ENCODE data around the gene MARCHF9. TPM values are rescaled to one million over a fixed set of nuclear protein-coding genes. Genes with fewer than 3 reads are reported as not detected.

The MARCHF9 gene
- total RNA-seq, 1 experiment from 2014 or later, result 6.2 TPM

DNA sequence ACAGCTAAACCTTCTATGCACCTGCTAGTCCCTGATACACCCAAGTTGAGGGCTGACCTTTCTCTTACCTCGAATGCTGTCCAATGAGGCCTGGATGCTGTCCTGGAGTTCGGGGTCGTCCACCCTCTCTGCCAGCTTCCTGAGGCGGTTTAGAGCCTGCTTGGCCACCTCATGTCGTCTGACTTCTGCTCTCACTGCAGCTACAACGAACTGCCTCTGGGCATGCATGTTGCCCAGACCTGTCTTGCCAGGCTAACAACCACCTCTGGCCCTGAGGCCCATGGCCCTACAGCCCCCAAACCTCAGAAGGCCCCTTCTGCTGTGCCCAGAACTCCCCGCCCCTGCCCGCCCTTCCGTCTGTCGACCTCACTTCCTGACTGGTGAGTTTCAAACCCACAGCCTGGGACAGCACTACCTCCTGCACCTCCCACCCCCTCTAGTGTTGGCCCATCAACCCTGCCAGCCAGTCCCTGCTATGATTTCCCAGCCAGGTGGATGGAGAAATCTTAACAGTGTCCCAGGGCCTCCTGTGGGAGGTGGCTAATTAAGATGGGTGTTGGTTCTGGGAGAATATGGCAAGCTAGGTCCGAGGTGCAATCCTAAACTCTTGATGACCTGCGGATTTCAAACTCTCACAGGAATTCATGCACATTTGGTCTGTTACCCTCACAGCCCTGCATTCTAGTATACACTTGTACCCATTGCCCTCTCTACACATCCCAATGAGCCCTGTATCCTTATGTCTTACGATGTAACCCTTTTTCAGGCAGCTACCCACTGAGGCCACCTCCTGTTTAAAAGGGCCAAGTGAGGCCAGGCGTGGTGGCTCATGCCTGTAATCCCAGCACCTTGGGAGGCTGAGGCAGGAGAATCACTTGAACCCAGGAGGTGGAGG, 12.8 kb upstream of the MARCHF9 start (continued):
- TF ChIP-seq, protein P1, sequence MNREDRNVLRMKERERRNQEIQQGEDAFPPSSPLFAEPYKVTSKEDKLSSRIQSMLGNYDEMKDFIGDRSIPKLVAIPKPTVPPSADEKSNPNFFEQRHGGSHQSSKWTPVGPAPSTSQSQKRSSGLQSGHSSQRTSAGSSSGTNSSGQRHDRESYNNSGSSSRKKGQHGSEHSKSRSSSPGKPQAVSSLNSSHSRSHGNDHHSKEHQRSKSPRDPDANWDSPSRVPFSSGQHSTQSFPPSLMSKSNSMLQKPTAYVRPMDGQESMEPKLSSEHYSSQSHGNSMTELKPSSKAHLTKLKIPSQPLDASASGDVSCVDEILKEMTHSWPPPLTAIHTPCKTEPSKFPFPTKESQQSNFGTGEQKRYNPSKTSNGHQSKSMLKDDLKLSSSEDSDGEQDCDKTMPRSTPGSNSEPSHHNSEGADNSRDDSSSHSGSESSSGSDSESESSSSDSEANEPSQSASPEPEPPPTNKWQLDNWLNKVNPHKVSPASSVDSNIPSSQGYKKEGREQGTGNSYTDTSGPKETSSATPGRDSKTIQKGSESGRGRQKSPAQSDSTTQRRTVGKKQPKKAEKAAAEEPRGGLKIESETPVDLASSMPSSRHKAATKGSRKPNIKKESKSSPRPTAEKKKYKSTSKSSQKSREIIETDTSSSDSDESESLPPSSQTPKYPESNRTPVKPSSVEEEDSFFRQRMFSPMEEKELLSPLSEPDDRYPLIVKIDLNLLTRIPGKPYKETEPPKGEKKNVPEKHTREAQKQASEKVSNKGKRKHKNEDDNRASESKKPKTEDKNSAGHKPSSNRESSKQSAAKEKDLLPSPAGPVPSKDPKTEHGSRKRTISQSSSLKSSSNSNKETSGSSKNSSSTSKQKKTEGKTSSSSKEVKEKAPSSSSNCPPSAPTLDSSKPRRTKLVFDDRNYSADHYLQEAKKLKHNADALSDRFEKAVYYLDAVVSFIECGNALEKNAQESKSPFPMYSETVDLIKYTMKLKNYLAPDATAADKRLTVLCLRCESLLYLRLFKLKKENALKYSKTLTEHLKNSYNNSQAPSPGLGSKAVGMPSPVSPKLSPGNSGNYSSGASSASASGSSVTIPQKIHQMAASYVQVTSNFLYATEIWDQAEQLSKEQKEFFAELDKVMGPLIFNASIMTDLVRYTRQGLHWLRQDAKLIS (CRISPR knock-in tag; IDR thresholded peaks at IDR 0.05; ENCODE audit: borderline replicate concordance), result no peak
- TF ChIP-seq, protein P2, sequence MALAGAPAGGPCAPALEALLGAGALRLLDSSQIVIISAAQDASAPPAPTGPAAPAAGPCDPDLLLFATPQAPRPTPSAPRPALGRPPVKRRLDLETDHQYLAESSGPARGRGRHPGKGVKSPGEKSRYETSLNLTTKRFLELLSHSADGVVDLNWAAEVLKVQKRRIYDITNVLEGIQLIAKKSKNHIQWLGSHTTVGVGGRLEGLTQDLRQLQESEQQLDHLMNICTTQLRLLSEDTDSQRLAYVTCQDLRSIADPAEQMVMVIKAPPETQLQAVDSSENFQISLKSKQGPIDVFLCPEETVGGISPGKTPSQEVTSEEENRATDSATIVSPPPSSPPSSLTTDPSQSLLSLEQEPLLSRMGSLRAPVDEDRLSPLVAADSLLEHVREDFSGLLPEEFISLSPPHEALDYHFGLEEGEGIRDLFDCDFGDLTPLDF (CRISPR knock-in tag; IDR thresholded peaks at IDR 0.05), result no peak
- TF ChIP-seq, protein P3, sequence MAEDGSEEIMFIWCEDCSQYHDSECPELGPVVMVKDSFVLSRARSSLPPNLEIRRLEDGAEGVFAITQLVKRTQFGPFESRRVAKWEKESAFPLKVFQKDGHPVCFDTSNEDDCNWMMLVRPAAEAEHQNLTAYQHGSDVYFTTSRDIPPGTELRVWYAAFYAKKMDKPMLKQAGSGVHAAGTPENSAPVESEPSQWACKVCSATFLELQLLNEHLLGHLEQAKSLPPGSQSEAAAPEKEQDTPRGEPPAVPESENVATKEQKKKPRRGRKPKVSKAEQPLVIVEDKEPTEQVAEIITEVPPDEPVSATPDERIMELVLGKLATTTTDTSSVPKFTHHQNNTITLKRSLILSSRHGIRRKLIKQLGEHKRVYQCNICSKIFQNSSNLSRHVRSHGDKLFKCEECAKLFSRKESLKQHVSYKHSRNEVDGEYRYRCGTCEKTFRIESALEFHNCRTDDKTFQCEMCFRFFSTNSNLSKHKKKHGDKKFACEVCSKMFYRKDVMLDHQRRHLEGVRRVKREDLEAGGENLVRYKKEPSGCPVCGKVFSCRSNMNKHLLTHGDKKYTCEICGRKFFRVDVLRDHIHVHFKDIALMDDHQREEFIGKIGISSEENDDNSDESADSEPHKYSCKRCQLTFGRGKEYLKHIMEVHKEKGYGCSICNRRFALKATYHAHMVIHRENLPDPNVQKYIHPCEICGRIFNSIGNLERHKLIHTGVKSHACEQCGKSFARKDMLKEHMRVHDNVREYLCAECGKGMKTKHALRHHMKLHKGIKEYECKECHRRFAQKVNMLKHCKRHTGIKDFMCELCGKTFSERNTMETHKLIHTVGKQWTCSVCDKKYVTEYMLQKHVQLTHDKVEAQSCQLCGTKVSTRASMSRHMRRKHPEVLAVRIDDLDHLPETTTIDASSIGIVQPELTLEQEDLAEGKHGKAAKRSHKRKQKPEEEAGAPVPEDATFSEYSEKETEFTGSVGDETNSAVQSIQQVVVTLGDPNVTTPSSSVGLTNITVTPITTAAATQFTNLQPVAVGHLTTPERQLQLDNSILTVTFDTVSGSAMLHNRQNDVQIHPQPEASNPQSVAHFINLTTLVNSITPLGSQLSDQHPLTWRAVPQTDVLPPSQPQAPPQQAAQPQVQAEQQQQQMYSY (CRISPR knock-in tag; IDR thresholded peaks at IDR 0.05), result no peak
- TF ChIP-seq, protein P4, sequence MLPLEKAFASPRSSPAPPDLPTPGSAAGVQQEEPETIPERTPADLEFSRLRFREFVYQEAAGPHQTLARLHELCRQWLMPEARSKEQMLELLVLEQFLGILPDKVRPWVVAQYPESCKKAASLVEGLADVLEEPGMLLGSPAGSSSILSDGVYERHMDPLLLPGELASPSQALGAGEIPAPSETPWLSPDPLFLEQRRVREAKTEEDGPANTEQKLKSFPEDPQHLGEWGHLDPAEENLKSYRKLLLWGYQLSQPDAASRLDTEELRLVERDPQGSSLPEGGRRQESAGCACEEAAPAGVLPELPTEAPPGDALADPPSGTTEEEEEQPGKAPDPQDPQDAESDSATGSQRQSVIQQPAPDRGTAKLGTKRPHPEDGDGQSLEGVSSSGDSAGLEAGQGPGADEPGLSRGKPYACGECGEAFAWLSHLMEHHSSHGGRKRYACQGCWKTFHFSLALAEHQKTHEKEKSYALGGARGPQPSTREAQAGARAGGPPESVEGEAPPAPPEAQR (CRISPR knock-in tag; IDR thresholded peaks at IDR 0.05), result no peak
- TF ChIP-seq TCF7 (CRISPR knock-in tag; IDR thresholded peaks at IDR 0.05; ENCODE audit: low read depth) (no peak), ZNF263 (CRISPR knock-in tag; IDR thresholded peaks at IDR 0.05; ENCODE audit: low read depth) (no peak), FOXJ3 (CRISPR knock-in tag; IDR thresholded peaks at IDR 0.05; ENCODE audit: borderline replicate concordance) (no peak)
- TF ChIP-seq, protein P5, sequence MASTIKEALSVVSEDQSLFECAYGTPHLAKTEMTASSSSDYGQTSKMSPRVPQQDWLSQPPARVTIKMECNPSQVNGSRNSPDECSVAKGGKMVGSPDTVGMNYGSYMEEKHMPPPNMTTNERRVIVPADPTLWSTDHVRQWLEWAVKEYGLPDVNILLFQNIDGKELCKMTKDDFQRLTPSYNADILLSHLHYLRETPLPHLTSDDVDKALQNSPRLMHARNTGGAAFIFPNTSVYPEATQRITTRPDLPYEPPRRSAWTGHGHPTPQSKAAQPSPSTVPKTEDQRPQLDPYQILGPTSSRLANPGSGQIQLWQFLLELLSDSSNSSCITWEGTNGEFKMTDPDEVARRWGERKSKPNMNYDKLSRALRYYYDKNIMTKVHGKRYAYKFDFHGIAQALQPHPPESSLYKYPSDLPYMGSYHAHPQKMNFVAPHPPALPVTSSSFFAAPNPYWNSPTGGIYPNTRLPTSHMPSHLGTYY (CRISPR knock-in tag; IDR thresholded peaks at IDR 0.05), result no peak
- TF ChIP-seq, protein P6, sequence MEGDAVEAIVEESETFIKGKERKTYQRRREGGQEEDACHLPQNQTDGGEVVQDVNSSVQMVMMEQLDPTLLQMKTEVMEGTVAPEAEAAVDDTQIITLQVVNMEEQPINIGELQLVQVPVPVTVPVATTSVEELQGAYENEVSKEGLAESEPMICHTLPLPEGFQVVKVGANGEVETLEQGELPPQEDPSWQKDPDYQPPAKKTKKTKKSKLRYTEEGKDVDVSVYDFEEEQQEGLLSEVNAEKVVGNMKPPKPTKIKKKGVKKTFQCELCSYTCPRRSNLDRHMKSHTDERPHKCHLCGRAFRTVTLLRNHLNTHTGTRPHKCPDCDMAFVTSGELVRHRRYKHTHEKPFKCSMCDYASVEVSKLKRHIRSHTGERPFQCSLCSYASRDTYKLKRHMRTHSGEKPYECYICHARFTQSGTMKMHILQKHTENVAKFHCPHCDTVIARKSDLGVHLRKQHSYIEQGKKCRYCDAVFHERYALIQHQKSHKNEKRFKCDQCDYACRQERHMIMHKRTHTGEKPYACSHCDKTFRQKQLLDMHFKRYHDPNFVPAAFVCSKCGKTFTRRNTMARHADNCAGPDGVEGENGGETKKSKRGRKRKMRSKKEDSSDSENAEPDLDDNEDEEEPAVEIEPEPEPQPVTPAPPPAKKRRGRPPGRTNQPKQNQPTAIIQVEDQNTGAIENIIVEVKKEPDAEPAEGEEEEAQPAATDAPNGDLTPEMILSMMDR (IDR thresholded peaks at IDR 0.05), result no peak

DNA sequence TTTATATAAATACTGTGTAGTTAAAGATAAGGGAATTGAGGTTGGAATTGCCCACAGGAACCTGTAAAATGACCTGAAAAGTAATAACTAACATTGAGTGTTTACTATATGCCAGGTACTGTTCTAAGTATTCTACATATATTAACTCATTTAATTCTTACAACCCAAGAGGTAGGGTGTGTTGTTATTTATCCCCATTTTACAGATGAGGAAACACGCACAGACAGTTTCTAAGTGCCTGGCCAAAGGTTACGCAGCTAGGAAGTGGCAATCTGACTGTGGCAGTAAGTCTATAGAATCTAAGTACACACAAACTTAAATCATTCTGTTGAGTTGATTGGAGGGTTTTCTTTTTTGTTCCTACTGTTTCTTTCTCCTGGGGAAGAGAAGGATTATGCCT, 11.1 kb upstream of the MARCHF9 start:
- ATAC-seq (no peak), DNase-seq (ENCODE audit: low spot score) (no peak)
- Mint-ChIP-seq H3K36me3 (peaks cover 27% of the 10 kb centered on the region), H3K27me3 (ENCODE audit: low read depth) (peaks cover 57% of the 10 kb centered on the region), H3K27ac (no peak overlapping the region), H3K4me1 (peaks cover 20% of the 10 kb centered on the region), H3K4me3 (peak overlapping the region; percentile 93), H3K9me3 (no peaks in the 10 kb centered on the region; the same call in 1 of the 2 replicates)
- CTCF ChIA-PET, result interaction anchor here (1.5 to 4.7 kb wide), 4 partner anchors 13 to 285 kb away, joined by 6 to 34 read pairs (median 20); partner anchors contain the start of gene GLI1
- POLR2A ChIA-PET, result interaction anchor here (1.0 to 1.8 kb wide), 2 partner anchors 8 to 13 kb away, joined by 4 to 12 read pairs; no protein-coding TSS in a partner anchor
- TF ChIP-seq ZNF423 (CRISPR knock-in tag; IDR thresholded peaks at IDR 0.05), result no peak
- TF ChIP-seq, protein P1 (CRISPR knock-in tag; IDR thresholded peaks at IDR 0.05; ENCODE audit: borderline replicate concordance), result no peak
- no peak for TF ChIP-seq ZNF232 (CRISPR knock-in tag; IDR thresholded peaks at IDR 0.05)
- no peak for TF ChIP-seq IRF2 (CRISPR knock-in tag; IDR thresholded peaks at IDR 0.05; ENCODE audit: borderline replicate concordance, low read depth)
- TF ChIP-seq, protein P7, sequence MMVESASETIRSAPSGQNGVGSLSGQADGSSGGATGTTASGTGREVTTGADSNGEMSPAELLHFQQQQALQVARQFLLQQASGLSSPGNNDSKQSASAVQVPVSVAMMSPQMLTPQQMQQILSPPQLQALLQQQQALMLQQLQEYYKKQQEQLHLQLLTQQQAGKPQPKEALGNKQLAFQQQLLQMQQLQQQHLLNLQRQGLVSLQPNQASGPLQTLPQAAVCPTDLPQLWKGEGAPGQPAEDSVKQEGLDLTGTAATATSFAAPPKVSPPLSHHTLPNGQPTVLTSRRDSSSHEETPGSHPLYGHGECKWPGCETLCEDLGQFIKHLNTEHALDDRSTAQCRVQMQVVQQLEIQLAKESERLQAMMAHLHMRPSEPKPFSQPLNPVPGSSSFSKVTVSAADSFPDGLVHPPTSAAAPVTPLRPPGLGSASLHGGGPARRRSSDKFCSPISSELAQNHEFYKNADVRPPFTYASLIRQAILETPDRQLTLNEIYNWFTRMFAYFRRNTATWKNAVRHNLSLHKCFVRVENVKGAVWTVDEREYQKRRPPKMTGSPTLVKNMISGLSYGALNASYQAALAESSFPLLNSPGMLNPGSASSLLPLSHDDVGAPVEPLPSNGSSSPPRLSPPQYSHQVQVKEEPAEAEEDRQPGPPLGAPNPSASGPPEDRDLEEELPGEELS (CRISPR knock-in tag; IDR thresholded peaks at IDR 0.05), result no peak
